B cell (primary cell): Measurements from ENCODE around the gene DYNLT1.

Source experiments
- EZH2 ChIP-seq: IDR thresholded peaks from 2 replicates; pipeline ENCODE4 v1.6.1; 2012; ENCODE audit warnings: borderline replicate concordance, low read depth, mild to moderate bottlenecking, moderate library complexity, low read length; ENCODE audit not compliant: insufficient read depth, poor library complexity, severe bottlenecking
- TF ChIP-seq, protein P1 (sequence below): fragments of 200-600 bp; IDR thresholded peaks from one replicate; pipeline ENCODE4 v1.8.0; 2022; ENCODE audit warnings: antibody characterized with exemption, mild to moderate bottlenecking

DNA sequence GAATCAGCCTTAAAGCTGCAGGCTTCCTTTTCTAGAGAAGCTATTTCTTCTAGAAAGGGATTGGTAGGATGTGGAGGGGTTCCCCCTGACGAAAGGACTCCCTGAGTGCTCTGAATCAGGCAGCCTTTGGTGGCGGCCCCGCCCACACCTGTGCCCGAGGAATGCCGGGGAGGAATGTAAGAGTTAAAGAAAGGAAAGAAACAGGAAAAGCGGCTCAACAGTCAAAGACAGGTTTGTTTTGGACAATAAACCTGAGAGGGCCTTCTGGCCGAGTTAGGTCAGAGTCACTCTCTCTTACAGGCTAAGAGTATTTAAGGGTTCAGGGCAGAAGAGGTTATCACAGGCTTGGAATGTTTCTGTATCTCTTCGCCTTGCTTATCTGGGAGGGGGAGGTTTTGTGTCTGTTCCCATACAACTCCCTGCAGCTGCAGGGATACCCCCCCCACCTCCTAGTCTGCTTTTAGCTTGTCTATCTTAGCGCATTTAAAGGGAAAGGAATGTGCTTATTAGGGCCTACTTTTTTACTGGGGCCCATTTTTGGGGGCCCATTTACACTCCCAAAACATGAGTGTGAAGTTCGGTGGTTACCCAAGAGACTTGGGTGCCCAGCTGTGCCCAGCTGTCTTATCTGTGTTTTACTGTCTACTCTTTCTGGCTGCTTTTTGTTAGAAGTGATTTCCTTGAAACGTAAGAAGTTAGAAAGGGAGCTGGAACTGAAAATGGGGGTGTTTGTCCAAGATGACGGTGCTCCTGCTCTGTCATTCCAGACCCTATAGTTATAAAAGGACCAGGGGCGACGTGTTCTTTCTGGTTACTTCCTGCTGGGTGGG, 32.8 kb downstream of the DYNLT1 start:
- TF ChIP-seq, protein P1, sequence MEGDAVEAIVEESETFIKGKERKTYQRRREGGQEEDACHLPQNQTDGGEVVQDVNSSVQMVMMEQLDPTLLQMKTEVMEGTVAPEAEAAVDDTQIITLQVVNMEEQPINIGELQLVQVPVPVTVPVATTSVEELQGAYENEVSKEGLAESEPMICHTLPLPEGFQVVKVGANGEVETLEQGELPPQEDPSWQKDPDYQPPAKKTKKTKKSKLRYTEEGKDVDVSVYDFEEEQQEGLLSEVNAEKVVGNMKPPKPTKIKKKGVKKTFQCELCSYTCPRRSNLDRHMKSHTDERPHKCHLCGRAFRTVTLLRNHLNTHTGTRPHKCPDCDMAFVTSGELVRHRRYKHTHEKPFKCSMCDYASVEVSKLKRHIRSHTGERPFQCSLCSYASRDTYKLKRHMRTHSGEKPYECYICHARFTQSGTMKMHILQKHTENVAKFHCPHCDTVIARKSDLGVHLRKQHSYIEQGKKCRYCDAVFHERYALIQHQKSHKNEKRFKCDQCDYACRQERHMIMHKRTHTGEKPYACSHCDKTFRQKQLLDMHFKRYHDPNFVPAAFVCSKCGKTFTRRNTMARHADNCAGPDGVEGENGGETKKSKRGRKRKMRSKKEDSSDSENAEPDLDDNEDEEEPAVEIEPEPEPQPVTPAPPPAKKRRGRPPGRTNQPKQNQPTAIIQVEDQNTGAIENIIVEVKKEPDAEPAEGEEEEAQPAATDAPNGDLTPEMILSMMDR = no peak
- TF ChIP-seq EZH2 = no peak
